ENCODE results near the gene UBN2.

GRCh38 chr7:139297795-139298194 is 66.8 kb downstream of the UBN2 start:
- TF ChIP-seq CTCF (IDR thresholded peaks at IDR 0.05; ENCODE audit: low read depth, low read length, poor library complexity, severe bottlenecking) (no peak), EZH2phosphoT487 (IDR thresholded peaks at IDR 0.05; ENCODE audit: borderline replicate concordance, low read length) (no peak)

Measured in DOHH2 (cell line).